Endothelial cell of umbilical vein (primary cell): ENCODE data around the gene SAMD1.

Experiments used
- GATA2 ChIP-seq: IDR thresholded peaks from 2 replicates; pipeline ENCODE4 v1.7.0; 2011; ENCODE audit warnings: low read depth, mild to moderate bottlenecking, moderate library complexity, mixed read lengths, low read length; ENCODE audit not compliant: insufficient read length, insufficient read depth
- MYC ChIP-seq: IDR thresholded peaks from one replicate; pipeline ENCODE4 v1.6.1; 2011; ENCODE audit warnings: mild to moderate bottlenecking, low read depth, low read length
- POLR2A ChIP-seq: IDR thresholded peaks from 2 replicates; pipeline ENCODE4 v1.6.1; 2012; ENCODE audit warnings: low read depth, mild to moderate bottlenecking, control low read depth, low read length
- POLR2AphosphoS5 ChIP-seq: IDR thresholded peaks from 2 replicates; pipeline ENCODE4 v1.6.1; 2012; ENCODE audit warnings: low read depth, mild to moderate bottlenecking, control low read depth, low read length, moderate library complexity; ENCODE audit not compliant: insufficient read depth
- TF ChIP-seq, protein P1 (sequence below), 2 donors: IDR thresholded peaks; 1 replicate in 1 of 2; 2 replicates in 1 of 2; pipeline ENCODE4 v1.5.1; 2011; ENCODE audit warnings: low read length in 2 of 2, mild to moderate bottlenecking in 2 of 2, moderate library complexity in 2 of 2, control low read depth in 1 of 2, inconsistent platforms in 1 of 2, low read depth in 1 of 2; ENCODE audit not compliant: insufficient read depth in 1 of 2; ENCODE audit errors: extremely low read depth in 1 of 2

DNA sequence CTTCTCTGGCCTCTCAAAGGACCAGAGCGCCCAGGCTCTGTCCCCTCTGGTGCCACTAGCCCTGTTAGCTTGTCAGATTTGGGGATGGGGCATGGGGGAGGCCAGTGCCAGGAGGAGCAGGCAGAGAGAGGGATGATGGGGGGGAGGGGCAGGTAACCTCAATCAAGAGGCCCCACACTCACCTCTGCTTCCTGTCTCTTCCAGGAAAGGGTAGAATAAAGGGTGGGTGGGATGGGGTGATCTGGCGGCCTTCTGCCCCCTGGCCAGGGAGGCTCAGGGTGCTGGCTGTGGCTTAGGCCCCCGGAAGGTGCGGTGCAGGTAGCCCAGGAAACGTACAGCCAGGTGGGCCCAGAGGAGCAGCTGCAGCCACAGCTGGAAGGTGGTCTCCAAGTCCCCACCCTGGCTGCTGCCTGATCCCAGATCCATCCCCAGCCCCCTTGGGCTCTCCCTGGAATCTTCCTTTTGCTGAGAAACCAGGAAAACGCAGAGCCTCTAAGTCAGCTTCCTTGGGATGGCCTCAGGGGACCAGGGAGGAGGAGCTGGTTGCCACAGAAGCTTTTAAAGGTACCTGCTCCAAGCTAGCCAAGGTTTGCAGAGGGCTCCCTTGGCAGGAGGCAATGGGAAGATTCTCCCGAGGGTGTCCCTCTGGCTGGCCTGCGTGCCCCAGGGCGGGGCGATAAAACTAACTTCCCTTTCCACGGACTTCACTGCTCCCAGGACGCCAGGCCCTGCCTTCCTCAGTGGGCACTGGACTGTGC lies 21.7 kb upstream of the SAMD1 start:
- TF ChIP-seq, protein P1, sequence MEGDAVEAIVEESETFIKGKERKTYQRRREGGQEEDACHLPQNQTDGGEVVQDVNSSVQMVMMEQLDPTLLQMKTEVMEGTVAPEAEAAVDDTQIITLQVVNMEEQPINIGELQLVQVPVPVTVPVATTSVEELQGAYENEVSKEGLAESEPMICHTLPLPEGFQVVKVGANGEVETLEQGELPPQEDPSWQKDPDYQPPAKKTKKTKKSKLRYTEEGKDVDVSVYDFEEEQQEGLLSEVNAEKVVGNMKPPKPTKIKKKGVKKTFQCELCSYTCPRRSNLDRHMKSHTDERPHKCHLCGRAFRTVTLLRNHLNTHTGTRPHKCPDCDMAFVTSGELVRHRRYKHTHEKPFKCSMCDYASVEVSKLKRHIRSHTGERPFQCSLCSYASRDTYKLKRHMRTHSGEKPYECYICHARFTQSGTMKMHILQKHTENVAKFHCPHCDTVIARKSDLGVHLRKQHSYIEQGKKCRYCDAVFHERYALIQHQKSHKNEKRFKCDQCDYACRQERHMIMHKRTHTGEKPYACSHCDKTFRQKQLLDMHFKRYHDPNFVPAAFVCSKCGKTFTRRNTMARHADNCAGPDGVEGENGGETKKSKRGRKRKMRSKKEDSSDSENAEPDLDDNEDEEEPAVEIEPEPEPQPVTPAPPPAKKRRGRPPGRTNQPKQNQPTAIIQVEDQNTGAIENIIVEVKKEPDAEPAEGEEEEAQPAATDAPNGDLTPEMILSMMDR (IDR thresholded peaks at IDR 0.05; ENCODE audit: extremely low read depth in 1 of 2, insufficient read depth in 1 of 2, low read depth in 1 of 2, low read length in 2 of 2) = no peak
- no peak for TF ChIP-seq MYC
- TF ChIP-seq POLR2A = no peak
- TF ChIP-seq POLR2AphosphoS5 = no peak
- no peak for TF ChIP-seq GATA2
